Naive B cell (primary cell): ENCODE results near the gene MADCAM1. TPM values are rescaled to one million over a fixed set of nuclear protein-coding genes. Genes with fewer than 3 reads are reported as not detected.

ENCODE experiments used
- ATAC-seq, 2 donors: fragments of 150-1000 bp; cut with Tn5 transposase; 2 replicates each; pipeline ENCODE4 v1.10.0; 2021; ENCODE audit warnings: low read depth in 2 of 2, mild to moderate bottlenecking in 2 of 2, moderate library complexity in 2 of 2
- DNase-seq: peaks from one replicate; pipeline ENCODE4 v3.0.0; 2022
- H3K27ac Mint-ChIP-seq, 6 donors: one replicate each; pipeline ENCODE4 v1.8.0; 2020 to 2022; ENCODE audit warnings: mild to moderate bottlenecking in 6 of 6, mixed read lengths in 6 of 6, moderate library complexity in 5 of 6, inconsistent platforms in 2 of 6
- H3K27me3 Mint-ChIP-seq, 3 donors: one replicate each; pipeline ENCODE4 v1.8.0; 2021 to 2022; ENCODE audit warnings: mixed read lengths in 3 of 3, mild to moderate bottlenecking in 1 of 3
- H3K36me3 Mint-ChIP-seq, 2 donors: one replicate each; pipeline ENCODE4 v1.8.0; 2020 to 2022; ENCODE audit warnings: mixed read lengths in 2 of 2, inconsistent platforms in 1 of 2, mild to moderate bottlenecking in 1 of 2
- H3K4me1 Mint-ChIP-seq, 3 donors: one replicate each; pipeline ENCODE4 v1.8.0; 2020 to 2022; ENCODE audit warnings: mixed read lengths in 3 of 3, inconsistent platforms in 1 of 3, mild to moderate bottlenecking in 1 of 3, moderate library complexity in 1 of 3
- H3K4me3 Mint-ChIP-seq, 8 donors: one replicate each; pipeline ENCODE4 v1.8.0; 2020 to 2022; ENCODE audit warnings: mild to moderate bottlenecking in 8 of 8, mixed read lengths in 8 of 8, moderate library complexity in 8 of 8, inconsistent platforms in 2 of 8
- H3K9me3 Mint-ChIP-seq, 7 donors: one replicate each; pipeline ENCODE4 v1.8.0; 2020 to 2022; ENCODE audit warnings: mixed read lengths in 7 of 7, mild to moderate bottlenecking in 5 of 7, inconsistent platforms in 2 of 7, moderate library complexity in 1 of 7
- polyA plus RNA-seq, 6 donors: library from polyadenylated mRNA; unstranded; fragments of 300-500 nt; fragmentation: Illumina TruSeq; gene quantifications; one replicate each; pipeline ENCODE4 v1.2.3, GENCODE V29; 2021; ENCODE audit warnings: low read depth in 6 of 6

MADCAM1 gene
- polyA plus RNA-seq, 6 donors from 2014 or later = 0.24 to 0.34 (median 0.30) TPM; not detected in 2

GRCh38 chr19:524062-524674, 27.9 kb downstream of the MADCAM1 start:
- H3K4me1 Mint-ChIP-seq = peaks cover 0 to 5% (median 5%) of the 10 kb centered on the region in 3 donors
- no peak overlapping the region for H3K4me3 Mint-ChIP-seq
- no peaks in the 10 kb centered on the region for H3K36me3 Mint-ChIP-seq
- DNase-seq (no peak), ATAC-seq (no peak)
- peaks cover 0 to 3% (median 0%) of the 10 kb centered on the region in 7 donors for H3K9me3 Mint-ChIP-seq
- H3K27me3 Mint-ChIP-seq = peaks cover 0 to 10% (median 7%) of the 10 kb centered on the region in 3 donors
- H3K27ac Mint-ChIP-seq = no peak overlapping the region

- Mint-ChIP-seq H3K27ac (no peak overlapping the region), H3K4me3 (no peak overlapping the region), H3K4me1 (peaks cover 0 to 6% (median 5%) of the 10 kb centered on the region in 3 donors), H3K9me3 (peaks cover 0 to 3% (median 0%) of the 10 kb centered on the region in 7 donors), H3K27me3 (peaks cover 0 to 10% (median 7%) of the 10 kb centered on the region in 3 donors), H3K36me3 (no peaks in the 10 kb centered on the region)
- ATAC-seq = no peak
- DNase-seq = no peak
Observed at GRCh38 chr19:525029-525428, 28.7 kb downstream of the MADCAM1 start.

GRCh38 chr19:525857-526419, 29.7 kb downstream of the MADCAM1 start:
- peaks cover 0 to 10% (median 7%) of the 10 kb centered on the region in 3 donors for H3K27me3 Mint-ChIP-seq
- no peak overlapping the region for H3K4me3 Mint-ChIP-seq
- H3K9me3 Mint-ChIP-seq = peaks cover 0 to 3% (median 0%) of the 10 kb centered on the region in 7 donors
- peaks cover 0 to 11% (median 5%) of the 10 kb centered on the region in 3 donors for H3K4me1 Mint-ChIP-seq
- ATAC-seq = no peak
- DNase-seq = no peak
- H3K36me3 Mint-ChIP-seq = no peaks in the 10 kb centered on the region
- no peak overlapping the region for H3K27ac Mint-ChIP-seq

GRCh38 chr19:530134-531008, 34.1 kb downstream of the MADCAM1 start:
- H3K27me3 Mint-ChIP-seq = peaks cover 0 to 8% (median 4%) of the 10 kb centered on the region in 3 donors
- DNase-seq = no peak
- peak overlapping the region in 5 of 6 donors; percentile 49 to 89 (median 63) for H3K27ac Mint-ChIP-seq
- H3K4me3 Mint-ChIP-seq = peak overlapping the region; percentile 78 to 93 (median 85)
- peaks cover 8 to 23% (median 13%) of the 10 kb centered on the region in 3 donors for H3K4me1 Mint-ChIP-seq
- H3K36me3 Mint-ChIP-seq = no peaks in the 10 kb centered on the region
- no peak for ATAC-seq
- no peaks in the 10 kb centered on the region for H3K9me3 Mint-ChIP-seq

GRCh38 chr19:531009-531752, 34.9 kb downstream of the MADCAM1 start:
- Mint-ChIP-seq H3K27ac (peak overlapping the region in 5 of 6 donors; percentile 7 to 89 (median 62)), H3K36me3 (no peaks in the 10 kb centered on the region), H3K4me3 (peak overlapping the region; percentile 78 to 93 (median 85)), H3K9me3 (no peaks in the 10 kb centered on the region), H3K27me3 (peaks cover 0 to 3% (median 0%) of the 10 kb centered on the region in 3 donors), H3K4me1 (peaks cover 8 to 21% (median 11%) of the 10 kb centered on the region in 3 donors)
- DNase-seq (peak; percentile 96), ATAC-seq (peak; percentile 74 to 79)

- ATAC-seq = peak; percentile 25 to 35
- H3K4me3 Mint-ChIP-seq = peak within 1 kb of the TSS; percentile 78 to 93 (median 86)
- H3K27me3 Mint-ChIP-seq = no peaks in the 10 kb centered on the region
- no peak for DNase-seq
- no peaks in the 10 kb centered on the region for H3K9me3 Mint-ChIP-seq
- H3K4me1 Mint-ChIP-seq = peaks cover 8 to 21% (median 11%) of the 10 kb centered on the region in 3 donors
- H3K36me3 Mint-ChIP-seq = no peaks in the 10 kb centered on the region
- H3K27ac Mint-ChIP-seq = peak within 1 kb of the TSS in 5 of 6 donors; percentile 62 to 89 (median 66)
Observed at GRCh38 chr19:531753-532560, 35.7 kb downstream of the MADCAM1 start, which contains the start of gene CDC34. TSS of gene CDC34 (plus strand) at chr19:531760. CDS start at chr19:531932, 172 bp downstream.

GRCh38 chr19:532561-533363, 36.5 kb downstream of the MADCAM1 start:
- Mint-ChIP-seq H3K27me3 (no peaks in the 10 kb centered on the region), H3K4me1 (peaks cover 8 to 21% (median 11%) of the 10 kb centered on the region in 3 donors), H3K9me3 (no peaks in the 10 kb centered on the region), H3K36me3 (no peaks in the 10 kb centered on the region), H3K4me3 (peak overlapping the region; percentile 78 to 90 (median 84)), H3K27ac (peak overlapping the region in 5 of 6 donors; percentile 18 to 91 (median 80))
- DNase-seq (no peak), ATAC-seq (no peak)

GRCh38 chr19:533364-534058, 37.2 kb downstream of the MADCAM1 start:
- Mint-ChIP-seq H3K4me3 (peak overlapping the region in 6 of 8 donors; percentile 41 to 84 (median 80)), H3K9me3 (no peaks in the 10 kb centered on the region), H3K4me1 (peaks cover 8 to 21% (median 11%) of the 10 kb centered on the region in 3 donors), H3K36me3 (peaks cover 0 to 4% of the 10 kb centered on the region in 2 donors), H3K27ac (peak overlapping the region in 2 of 6 donors; percentile 18 to 66), H3K27me3 (no peaks in the 10 kb centered on the region)
- ATAC-seq = no peak
- DNase-seq = no peak

- H3K36me3 Mint-ChIP-seq = peaks cover 0 to 4% of the 10 kb centered on the region in 2 donors
- H3K9me3 Mint-ChIP-seq = no peaks in the 10 kb centered on the region
- H3K27me3 Mint-ChIP-seq = no peaks in the 10 kb centered on the region
- no peak for DNase-seq
- H3K27ac Mint-ChIP-seq = no peak overlapping the region
- peak overlapping the region in 5 of 8 donors; percentile 15 to 84 (median 78) for H3K4me3 Mint-ChIP-seq
- peaks cover 8 to 21% (median 11%) of the 10 kb centered on the region in 3 donors for H3K4me1 Mint-ChIP-seq
- no peak for ATAC-seq
Observed at GRCh38 chr19:534088-534487, 37.8 kb downstream of the MADCAM1 start.

GRCh38 chr19:535017-535835, 38.9 kb downstream of the MADCAM1 start:
- no peaks in the 10 kb centered on the region for H3K9me3 Mint-ChIP-seq
- H3K27ac Mint-ChIP-seq = no peak overlapping the region
- H3K36me3 Mint-ChIP-seq = peaks cover 0 to 4% of the 10 kb centered on the region in 2 donors
- H3K4me1 Mint-ChIP-seq = peaks cover 8 to 18% (median 11%) of the 10 kb centered on the region in 3 donors
- H3K27me3 Mint-ChIP-seq = no peaks in the 10 kb centered on the region
- ATAC-seq (no peak), DNase-seq (no peak)
- H3K4me3 Mint-ChIP-seq = peak overlapping the region in 3 of 8 donors; percentile 43 to 76 (median 64)
